ENCODE results near the gene USP34.

- TF ChIP-seq YY1 (IDR thresholded peaks at IDR 0.05; ENCODE audit: borderline replicate concordance in 1 of 3, control insufficient read depth in 1 of 3, extremely low read depth in 1 of 3, insufficient read depth in 3 of 3, insufficient read length in 1 of 3, insufficient replicate concordance in 2 of 3, low read depth in 1 of 3, low read length in 2 of 3), result no peak
- TF ChIP-seq GATAD2B (IDR thresholded peaks at IDR 0.05; ENCODE audit: borderline replicate concordance), result no peak
- no peak for TF ChIP-seq TSHZ1 (CRISPR knock-in tag; IDR thresholded peaks at IDR 0.05)
These were observed 32.2 kb downstream of the USP34 start for GRCh38 chr2:61438670-61439069.

Data from K562 (cell line).